PC-3 (cell line): Measurements from ENCODE around the gene DOCK1.

Experiments
- CTCF ChIP-seq: fragments of 300-600 bp; sonication (generic); conservative IDR thresholded peaks from 2 replicates; pipeline ENCODE4 v1.5.1; 2017; ENCODE audit warnings: antibody characterized with exemption, low read depth, mild to moderate bottlenecking, low read length
- EZH2 ChIP-seq: fragments of 300-600 bp; sonication (generic); IDR thresholded peaks from one replicate; pipeline ENCODE4 v1.6.1; 2017; ENCODE audit warnings: antibody characterized with exemption, mild to moderate bottlenecking, low read length; ENCODE audit not compliant: unreplicated experiment
- EZH2phosphoT487 ChIP-seq: fragments of 300-600 bp; sonication (generic); IDR thresholded peaks from 2 replicates; pipeline ENCODE4 v1.6.1; 2018; ENCODE audit warnings: mild to moderate bottlenecking, antibody characterized with exemption, low read length, borderline replicate concordance

GRCh38 chr10:126889421-126889820, 15.8 kb upstream of the DOCK1 start:
- TF ChIP-seq CTCF (no peak), EZH2 (no peak), EZH2phosphoT487 (no peak)
